ENCODE results near the gene CAPN11. TPM values are rescaled to one million over a fixed set of nuclear protein-coding genes. Genes with fewer than 3 reads are reported as not detected.
"Not testable (repeated sequence)": the region's sequence is repeated elsewhere in the genome, so short reads cannot be mapped to it uniquely, and the experiment has no call there.

Gene CAPN11
- total and polyA plus RNA-seq, 2 of the 4 experiments (the other 2 are of a cell fraction): not detected

- WGBS, 2 experiments (ENCODE audit: extremely low coverage in 2 of 2, insufficient read length in 1 of 2): no CpG with 5 or more reads among the region's 9 CpGs
- intact Hi-C loops (cut with micrococcal nuclease); CTCF ChIA-PET; H3K23ac ChIP-seq (ENCODE audit: low read depth, low read length); POLR2A ChIA-PET (ENCODE audit: unreplicated experiment); dilution Hi-C loops (cut with HindIII; ENCODE audit: low sequenced_read_pairs, unreplicated experiment); H3K4me2 ChIP-seq (ENCODE audit: low read depth, low read length); H3K4ac ChIP-seq (ENCODE audit: low read depth, low read length); H2BK15ac ChIP-seq (ENCODE audit: low read depth, low read length); H3K27ac ChIP-seq (ENCODE audit: insufficient read depth, low read length); H4K8ac ChIP-seq (ENCODE audit: low read depth in 2 of 2, low read length in 2 of 2); H3K14ac ChIP-seq (replicated peaks; ENCODE audit: low read depth, low read length); H3K18ac ChIP-seq (ENCODE audit: low read depth, low read length); BruUV-seq (replicated peaks); H3K79me1 ChIP-seq (ENCODE audit: low read depth in 1 of 2, low read length in 2 of 2); H2AK5ac ChIP-seq (ENCODE audit: low read depth, low read length); ATAC-seq (ENCODE audit: low read depth); H3K9ac ChIP-seq (ENCODE audit: low read depth, low read length); H2AK9ac ChIP-seq (replicated peaks; ENCODE audit: low read depth, low read length, poor library complexity); H2BK20ac ChIP-seq (ENCODE audit: low read depth, low read length); H3K9me3 ChIP-seq (ENCODE audit: control insufficient read depth, insufficient read depth, low read length); H3K4me3 ChIP-seq (ENCODE audit: insufficient read depth, low read depth, low read length); H3K36me3 ChIP-seq (ENCODE audit: control insufficient read depth, insufficient read depth, low read length); H4K5ac ChIP-seq (ENCODE audit: low read depth, low read length); H3K27me3 ChIP-seq (ENCODE audit: control insufficient read depth, insufficient read depth, low read length); DNase-seq; H2BK120ac ChIP-seq (ENCODE audit: low read depth, low read length); H2AFZ ChIP-seq (replicated peaks; ENCODE audit: low read length, poor library complexity); H4K91ac ChIP-seq (ENCODE audit: insufficient read depth, low read depth, low read length); H3K56ac ChIP-seq (ENCODE audit: extremely low read depth, insufficient read depth, low read length); H2BK5ac ChIP-seq (ENCODE audit: low read depth, low read length, poor library complexity, severe bottlenecking); H4K20me1 ChIP-seq (ENCODE audit: insufficient read depth, low read length); H3K9me1 ChIP-seq (ENCODE audit: insufficient read depth, low read length): not testable (repeated sequence)
- in situ Hi-C loops (cut with MboI; ENCODE audit: low sequenced_read_pairs): loop anchor here (5.0 kb wide), 1 partner anchor 59 kb away; no protein-coding TSS in a partner anchor
- H3K4me1 ChIP-seq (ENCODE audit: control insufficient read depth, insufficient read depth, low read length): peaks cover 11% of the 10 kb centered on the region
These were observed 72.8 kb downstream of the CAPN11 start for GRCh38 chr6:44231426-44231825.
